ENCODE measurements around the gene NUDT12.

Gene NUDT12

GRCh38 chr5:103510851-103511553, 51.6 kb downstream of the NUDT12 start:
- no peak for DNase-seq (ENCODE audit: low spot score)
- no peak overlapping the region for H3K27ac ChIP-seq
- no peak overlapping the region for H3K4me3 ChIP-seq
- TF ChIP-seq, protein P1, sequence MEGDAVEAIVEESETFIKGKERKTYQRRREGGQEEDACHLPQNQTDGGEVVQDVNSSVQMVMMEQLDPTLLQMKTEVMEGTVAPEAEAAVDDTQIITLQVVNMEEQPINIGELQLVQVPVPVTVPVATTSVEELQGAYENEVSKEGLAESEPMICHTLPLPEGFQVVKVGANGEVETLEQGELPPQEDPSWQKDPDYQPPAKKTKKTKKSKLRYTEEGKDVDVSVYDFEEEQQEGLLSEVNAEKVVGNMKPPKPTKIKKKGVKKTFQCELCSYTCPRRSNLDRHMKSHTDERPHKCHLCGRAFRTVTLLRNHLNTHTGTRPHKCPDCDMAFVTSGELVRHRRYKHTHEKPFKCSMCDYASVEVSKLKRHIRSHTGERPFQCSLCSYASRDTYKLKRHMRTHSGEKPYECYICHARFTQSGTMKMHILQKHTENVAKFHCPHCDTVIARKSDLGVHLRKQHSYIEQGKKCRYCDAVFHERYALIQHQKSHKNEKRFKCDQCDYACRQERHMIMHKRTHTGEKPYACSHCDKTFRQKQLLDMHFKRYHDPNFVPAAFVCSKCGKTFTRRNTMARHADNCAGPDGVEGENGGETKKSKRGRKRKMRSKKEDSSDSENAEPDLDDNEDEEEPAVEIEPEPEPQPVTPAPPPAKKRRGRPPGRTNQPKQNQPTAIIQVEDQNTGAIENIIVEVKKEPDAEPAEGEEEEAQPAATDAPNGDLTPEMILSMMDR (IDR thresholded peaks at IDR 0.05) = no peak

- no peak for DNase-seq (ENCODE audit: low spot score)
- TF ChIP-seq, protein P1 (IDR thresholded peaks at IDR 0.05) = no peak
- no peak overlapping the region for H3K27ac ChIP-seq
- no peak overlapping the region for H3K4me3 ChIP-seq
Measured at GRCh38 chr5:103505581-103506305, 56.8 kb downstream of the NUDT12 start.

DNA sequence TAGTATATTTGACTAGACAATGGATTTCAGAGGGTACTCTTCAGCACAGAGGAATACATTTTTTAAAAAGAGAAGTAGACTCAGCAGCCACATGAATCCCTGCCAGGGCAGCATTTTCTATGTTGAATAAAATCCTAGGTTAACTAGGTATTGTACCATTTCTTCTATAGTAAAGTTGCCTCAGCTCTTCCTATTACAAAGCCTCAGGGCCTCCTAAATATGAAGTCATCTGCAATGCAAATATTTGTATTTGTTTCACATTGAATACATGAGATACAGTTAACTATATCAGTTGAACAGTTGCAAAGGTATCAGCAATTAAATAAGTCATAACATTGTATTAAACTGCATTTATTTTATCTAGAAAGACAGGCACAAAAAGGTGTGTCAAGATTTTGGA, 59.5 kb downstream of the NUDT12 start:
- H3K27ac ChIP-seq = no peak overlapping the region
- TF ChIP-seq, protein P1 (IDR thresholded peaks at IDR 0.05) = no peak
- no peak for DNase-seq (ENCODE audit: low spot score)
- no peak overlapping the region for H3K4me3 ChIP-seq

DNA sequence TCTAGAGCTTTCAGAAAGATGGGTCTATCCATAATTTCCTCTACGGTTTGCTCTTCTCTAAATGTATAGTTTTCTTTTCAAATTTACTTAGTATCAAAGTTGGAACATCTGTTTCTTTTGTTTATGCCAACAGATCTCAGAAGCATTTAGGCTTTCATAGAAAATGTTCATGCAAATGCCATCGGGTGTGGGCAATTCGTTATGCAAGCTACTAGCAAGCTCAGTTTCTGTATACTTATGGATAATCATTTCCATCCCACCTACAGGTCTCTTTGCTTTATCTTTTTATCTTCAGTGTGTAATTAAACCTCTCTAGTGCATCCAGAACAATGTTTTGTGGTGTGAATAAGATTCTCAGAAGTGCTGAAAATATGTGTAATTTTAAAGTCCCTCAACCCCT, 59.9 kb downstream of the NUDT12 start:
- Histone ChIP-seq H3K27ac (no peak overlapping the region), H3K4me3 (no peak overlapping the region)
- TF ChIP-seq, protein P1 (IDR thresholded peaks at IDR 0.05) = no peak
- DNase-seq (ENCODE audit: low spot score) = no peak
